ENCODE data around the gene INTS4.
A peak's percentile ranks its signal among the peaks of the same experiment; 100 is the strongest.
"Not testable (repeated sequence)": the region's sequence is repeated elsewhere in the genome, so short reads cannot be mapped to it uniquely, and the experiment has no call there.

The INTS4 gene

GRCh38 chr11:77942465-77942864 lies 52.0 kb downstream of the INTS4 start:
- not testable (repeated sequence) for DNase-seq

GRCh38 chr11:77933596-77933995 lies 60.9 kb downstream of the INTS4 start:
- not testable (repeated sequence) for DNase-seq

- not testable (repeated sequence) for DNase-seq
Measured at GRCh38 chr11:77930334-77931208, 63.9 kb downstream of the INTS4 start.

- not testable (repeated sequence) for DNase-seq
Measured at GRCh38 chr11:77917713-77918112, 76.8 kb downstream of the INTS4 start.

GRCh38 chr11:77914307-77914791 lies 80.1 kb downstream of the INTS4 start:
- peak; percentile 65 to 89 for DNase-seq

- DNase-seq = peak in 1 of 2 experiments; percentile 6
Measured at GRCh38 chr11:77913608-77914306, 80.7 kb downstream of the INTS4 start.

- not testable (repeated sequence) for DNase-seq
Measured at GRCh38 chr11:77910828-77911227, 83.6 kb downstream of the INTS4 start.

GRCh38 chr11:77909277-77909676 lies 85.2 kb downstream of the INTS4 start:
- no peak for DNase-seq

- no peak for DNase-seq
Measured at GRCh38 chr11:77908835-77909234, 85.6 kb downstream of the INTS4 start.

- not testable (repeated sequence) for DNase-seq
Measured at GRCh38 chr11:77894949-77895348, 99.5 kb downstream of the INTS4 start.

GRCh38 chr11:77891703-77892102 lies 102.8 kb downstream of the INTS4 start:
- not testable (repeated sequence) for DNase-seq

- DNase-seq = not testable (repeated sequence)
Measured at GRCh38 chr11:77891256-77891655, 103.2 kb downstream of the INTS4 start.

GRCh38 chr11:77890619-77891056 lies 103.8 kb downstream of the INTS4 start:
- peak in 1 of 2 experiments; percentile 73 for DNase-seq

GRCh38 chr11:77890100-77890614 lies 104.3 kb downstream of the INTS4 start:
- not testable (repeated sequence) for DNase-seq

GRCh38 chr11:77889045-77889444 lies 105.4 kb downstream of the INTS4 start:
- not testable (repeated sequence) for DNase-seq

GRCh38 chr11:77886401-77886800 lies 108.1 kb downstream of the INTS4 start:
- no peak for DNase-seq

- no peak for DNase-seq
Measured at GRCh38 chr11:77884829-77885190, 109.7 kb downstream of the INTS4 start.

GRCh38 chr11:77884186-77884828 lies 110.2 kb downstream of the INTS4 start:
- DNase-seq = no peak

GRCh38 chr11:77883775-77884174 lies 110.7 kb downstream of the INTS4 start:
- no peak for DNase-seq

- DNase-seq = no peak
Measured at GRCh38 chr11:77882396-77882795, 112.1 kb downstream of the INTS4 start.

- peak in 1 of 2 experiments; percentile 25 for DNase-seq
Measured at GRCh38 chr11:77879218-77879617, 115.2 kb downstream of the INTS4 start.

GRCh38 chr11:77878247-77878646 lies 116.2 kb downstream of the INTS4 start:
- not testable (repeated sequence) for DNase-seq

- no peak for DNase-seq
Measured at GRCh38 chr11:77876045-77876444, 118.4 kb downstream of the INTS4 start.

All from NCI-H2081 (cell line).